ENCODE data around the gene MAN1C1. TPM values are rescaled to one million over a fixed set of nuclear protein-coding genes. Genes with fewer than 3 reads are reported as not detected.

MAN1C1 gene
- polyA plus RNA-seq, 1 of the 3 experiments (the other 2 are of a cell fraction) = 0.20 TPM

DNA sequence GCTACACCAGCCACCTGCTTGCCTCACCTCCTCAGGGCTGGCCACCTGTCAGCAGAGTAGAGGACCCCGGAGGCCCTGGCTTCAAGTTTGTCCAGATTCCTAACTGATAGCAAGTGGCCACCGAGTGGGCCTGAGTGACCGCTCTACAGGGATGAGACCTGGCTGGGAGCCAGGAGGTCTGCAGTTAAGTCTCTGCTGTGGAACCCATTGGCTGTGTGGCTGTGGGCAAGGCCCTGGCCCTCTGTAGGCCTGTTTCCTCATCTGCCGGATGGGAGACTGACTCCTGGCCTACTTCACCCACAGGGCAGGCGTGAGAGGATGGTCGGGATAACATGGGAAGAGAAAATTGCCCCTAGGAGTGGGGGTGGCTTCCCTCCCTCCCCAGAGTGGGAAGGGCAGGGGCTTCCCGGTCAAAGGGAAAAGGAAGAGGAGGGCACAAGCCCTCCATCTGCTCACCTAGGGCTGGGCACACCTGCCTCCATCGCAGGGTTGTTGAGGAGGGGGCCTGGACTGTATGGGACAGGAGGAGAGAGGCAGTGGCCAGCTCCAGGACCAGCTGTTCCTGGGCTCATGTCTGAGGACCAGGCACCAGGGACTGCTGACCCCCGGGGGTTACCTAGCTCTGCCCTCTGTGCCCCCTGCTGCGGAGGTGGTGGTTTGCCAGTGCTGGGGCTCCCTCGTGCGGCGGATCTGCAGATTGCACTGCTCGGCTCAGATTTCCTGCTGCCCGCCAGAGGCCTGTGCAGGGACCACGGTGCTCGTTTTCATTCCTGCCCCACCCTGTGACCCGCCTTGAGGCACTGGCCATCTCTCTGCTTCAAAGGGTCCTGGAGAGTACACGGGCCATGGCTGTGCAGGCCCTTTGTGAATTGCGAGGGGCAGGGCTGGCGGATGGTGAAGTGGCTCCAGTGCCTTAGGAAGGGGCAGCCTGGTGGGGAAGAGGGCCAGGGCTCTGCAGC, 194.0 kb downstream of the MAN1C1 start:
- peak; percentile 90 for DNase-seq
- Histone ChIP-seq H3K4me3 (ENCODE audit: low read depth in 2 of 2, low read length in 1 of 2) (no peak overlapping the region; a peak in 1 of 4 replicates), H3K9ac (no peak overlapping the region), H3K27ac (ENCODE audit: low read depth in 2 of 2, low read length in 1 of 2) (peak overlapping the region in 1 of 2 experiments; percentile 24; a peak in 1 of 4 replicates), H3K79me2 (ENCODE audit: insufficient read depth) (no peaks in the 10 kb centered on the region), H3K9me3 (no peaks in the 10 kb centered on the region), H3K4me1 (ENCODE audit: control insufficient read depth in 1 of 2, insufficient read depth in 2 of 2, low read depth in 1 of 2, low read length in 1 of 2) (peaks cover 0 to 16% of the 10 kb centered on the region in 2 experiments; a peak in 1 of 4 replicates), H2AFZ (ENCODE audit: low read depth) (no peak overlapping the region), H4K20me1 (ENCODE audit: insufficient read depth) (no peaks in the 10 kb centered on the region), H3F3A (replicated peaks; ENCODE audit: insufficient read depth) (no peaks in the 10 kb centered on the region), H3K36me3 (replicated peaks in 1 of 2; ENCODE audit: control insufficient read depth in 1 of 2, insufficient read depth in 2 of 2, low read length in 1 of 2) (peaks cover 3 to 46% of the 10 kb centered on the region in 2 experiments), H3K27me3 (ENCODE audit: insufficient read depth) (no peaks in the 10 kb centered on the region), H3K9me2 (no peaks in the 10 kb centered on the region), H3K4me2 (no peak overlapping the region)
- peak; percentile 91 for TF ChIP-seq RAD21 (IDR thresholded peaks at IDR 0.05; ENCODE audit: low read length)
- TF ChIP-seq POLR2AphosphoS5 (IDR thresholded peaks at IDR 0.05; ENCODE audit: low read depth, low read length) = peak; percentile 28; the same call in 1 of the 2 replicates
- TF ChIP-seq, protein P1, sequence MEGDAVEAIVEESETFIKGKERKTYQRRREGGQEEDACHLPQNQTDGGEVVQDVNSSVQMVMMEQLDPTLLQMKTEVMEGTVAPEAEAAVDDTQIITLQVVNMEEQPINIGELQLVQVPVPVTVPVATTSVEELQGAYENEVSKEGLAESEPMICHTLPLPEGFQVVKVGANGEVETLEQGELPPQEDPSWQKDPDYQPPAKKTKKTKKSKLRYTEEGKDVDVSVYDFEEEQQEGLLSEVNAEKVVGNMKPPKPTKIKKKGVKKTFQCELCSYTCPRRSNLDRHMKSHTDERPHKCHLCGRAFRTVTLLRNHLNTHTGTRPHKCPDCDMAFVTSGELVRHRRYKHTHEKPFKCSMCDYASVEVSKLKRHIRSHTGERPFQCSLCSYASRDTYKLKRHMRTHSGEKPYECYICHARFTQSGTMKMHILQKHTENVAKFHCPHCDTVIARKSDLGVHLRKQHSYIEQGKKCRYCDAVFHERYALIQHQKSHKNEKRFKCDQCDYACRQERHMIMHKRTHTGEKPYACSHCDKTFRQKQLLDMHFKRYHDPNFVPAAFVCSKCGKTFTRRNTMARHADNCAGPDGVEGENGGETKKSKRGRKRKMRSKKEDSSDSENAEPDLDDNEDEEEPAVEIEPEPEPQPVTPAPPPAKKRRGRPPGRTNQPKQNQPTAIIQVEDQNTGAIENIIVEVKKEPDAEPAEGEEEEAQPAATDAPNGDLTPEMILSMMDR (IDR thresholded peaks at IDR 0.05) = peak; percentile 90
- peak; percentile 71 for TF ChIP-seq SMC3 (IDR thresholded peaks at IDR 0.05; ENCODE audit: low read depth, low read length)
- no peak for TF ChIP-seq EZH2phosphoT487 (IDR thresholded peaks at IDR 0.05; ENCODE audit: borderline replicate concordance, low read depth)
- TF ChIP-seq, protein P2, sequence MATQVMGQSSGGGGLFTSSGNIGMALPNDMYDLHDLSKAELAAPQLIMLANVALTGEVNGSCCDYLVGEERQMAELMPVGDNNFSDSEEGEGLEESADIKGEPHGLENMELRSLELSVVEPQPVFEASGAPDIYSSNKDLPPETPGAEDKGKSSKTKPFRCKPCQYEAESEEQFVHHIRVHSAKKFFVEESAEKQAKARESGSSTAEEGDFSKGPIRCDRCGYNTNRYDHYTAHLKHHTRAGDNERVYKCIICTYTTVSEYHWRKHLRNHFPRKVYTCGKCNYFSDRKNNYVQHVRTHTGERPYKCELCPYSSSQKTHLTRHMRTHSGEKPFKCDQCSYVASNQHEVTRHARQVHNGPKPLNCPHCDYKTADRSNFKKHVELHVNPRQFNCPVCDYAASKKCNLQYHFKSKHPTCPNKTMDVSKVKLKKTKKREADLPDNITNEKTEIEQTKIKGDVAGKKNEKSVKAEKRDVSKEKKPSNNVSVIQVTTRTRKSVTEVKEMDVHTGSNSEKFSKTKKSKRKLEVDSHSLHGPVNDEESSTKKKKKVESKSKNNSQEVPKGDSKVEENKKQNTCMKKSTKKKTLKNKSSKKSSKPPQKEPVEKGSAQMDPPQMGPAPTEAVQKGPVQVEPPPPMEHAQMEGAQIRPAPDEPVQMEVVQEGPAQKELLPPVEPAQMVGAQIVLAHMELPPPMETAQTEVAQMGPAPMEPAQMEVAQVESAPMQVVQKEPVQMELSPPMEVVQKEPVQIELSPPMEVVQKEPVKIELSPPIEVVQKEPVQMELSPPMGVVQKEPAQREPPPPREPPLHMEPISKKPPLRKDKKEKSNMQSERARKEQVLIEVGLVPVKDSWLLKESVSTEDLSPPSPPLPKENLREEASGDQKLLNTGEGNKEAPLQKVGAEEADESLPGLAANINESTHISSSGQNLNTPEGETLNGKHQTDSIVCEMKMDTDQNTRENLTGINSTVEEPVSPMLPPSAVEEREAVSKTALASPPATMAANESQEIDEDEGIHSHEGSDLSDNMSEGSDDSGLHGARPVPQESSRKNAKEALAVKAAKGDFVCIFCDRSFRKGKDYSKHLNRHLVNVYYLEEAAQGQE (IDR thresholded peaks at IDR 0.05; ENCODE audit: low read depth, low read length) = no peak
- TF ChIP-seq RCOR1 (IDR thresholded peaks at IDR 0.05; ENCODE audit: low read length) = 0 out of 2 replicates have a peak, but pooled peaks have one; percentile 34
- WGBS (ENCODE audit: low lambda C conversion rate) = 74% methylated on average over 5 of the region's 21 CpGs
- CTCF ChIA-PET = interaction anchor here (0.6 to 4.7 kb wide), 30 partner anchors 10 to 329 kb away, joined by 3 to 76 read pairs (median 4); partner anchors contain the start of genes MTFR1L and SELENON
- POLR2A ChIA-PET = interaction anchor here (0.7 to 1.6 kb wide), 4 partner anchors 9 to 202 kb away, joined by 3 to 4 read pairs (median 4); partner anchors contain the start of genes MTFR1L and SELENON
